Measurements from ENCODE around the gene DISC1.
"Not testable (repeated sequence)": the region's sequence is repeated elsewhere in the genome, so short reads cannot be mapped to it uniquely, and the experiment has no call there.

DISC1 gene

DNA sequence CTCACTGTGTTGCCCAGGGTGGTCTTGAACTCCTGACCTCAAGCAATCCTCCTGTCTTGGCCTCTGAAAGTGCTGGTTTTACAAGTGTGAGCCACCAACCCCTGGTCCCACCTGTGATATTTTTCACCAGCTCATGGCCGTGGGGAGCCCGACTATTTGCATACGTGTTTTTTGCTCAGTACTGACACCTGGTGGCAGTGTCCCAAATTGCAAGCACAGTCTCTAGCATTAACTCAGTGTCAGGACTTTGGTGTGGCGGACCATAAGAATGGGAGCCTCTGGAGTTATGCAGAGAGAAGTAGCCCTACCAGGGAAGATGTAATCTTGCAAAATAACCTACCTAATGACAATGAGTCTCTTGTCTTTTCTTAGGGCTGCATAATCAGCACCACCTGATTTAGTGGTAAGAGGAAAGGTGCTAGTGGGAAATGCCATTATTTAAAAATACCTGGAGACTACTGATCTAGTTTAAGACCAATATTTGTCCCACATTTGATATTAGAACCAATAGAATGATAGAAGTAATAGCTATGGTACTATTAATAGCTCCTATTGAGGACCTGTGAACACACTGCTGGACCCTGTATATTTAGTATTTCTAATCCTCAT is 305.4 kb downstream of the DISC1 start:
- DNase-seq (ENCODE audit: low read depth): no peak

DNA sequence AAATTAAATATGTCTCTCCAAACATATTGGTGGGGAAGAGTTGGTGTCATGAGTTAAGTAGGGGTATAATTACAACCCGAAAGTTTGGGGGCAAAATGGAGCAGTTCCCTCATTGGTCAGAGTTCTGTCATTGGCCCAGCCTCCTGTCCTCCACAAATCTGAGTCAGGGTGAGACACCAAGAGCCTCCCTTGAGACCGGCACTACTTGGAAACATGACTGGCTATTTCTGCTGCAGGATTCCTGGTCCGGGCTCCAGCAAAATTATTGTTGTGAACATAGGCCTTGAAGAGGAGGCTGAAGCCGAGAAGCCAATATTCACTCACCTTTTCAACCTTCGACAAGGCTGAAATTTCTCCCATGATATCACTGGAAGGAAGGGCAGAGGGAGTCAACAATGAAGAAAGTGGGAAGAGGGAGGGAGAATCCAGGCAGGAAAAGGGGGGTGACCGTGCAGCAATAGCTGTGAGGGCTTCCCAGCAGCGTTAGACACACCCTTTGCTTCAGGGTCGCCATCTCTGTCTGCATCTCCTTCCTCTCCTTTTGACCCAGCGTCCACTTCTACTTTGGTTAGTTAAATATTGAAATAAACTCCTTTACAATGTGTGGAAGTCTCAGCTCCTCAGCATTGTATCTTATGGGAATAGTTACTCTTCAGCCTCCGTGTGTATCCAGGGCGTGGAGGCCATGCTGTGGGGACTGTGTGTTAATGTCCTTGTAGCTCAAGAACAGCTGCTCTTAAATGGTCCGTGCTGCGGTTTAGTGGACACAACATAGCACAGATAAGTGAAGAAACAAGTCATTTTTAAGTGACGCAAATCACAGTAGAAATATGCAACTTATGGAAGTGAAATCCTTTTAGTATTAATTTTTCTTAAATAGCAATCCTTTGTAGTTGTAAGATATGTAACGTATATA is 307.4 kb downstream of the DISC1 start:
- peak; percentile 53 for DNase-seq (ENCODE audit: low read depth)

DNA sequence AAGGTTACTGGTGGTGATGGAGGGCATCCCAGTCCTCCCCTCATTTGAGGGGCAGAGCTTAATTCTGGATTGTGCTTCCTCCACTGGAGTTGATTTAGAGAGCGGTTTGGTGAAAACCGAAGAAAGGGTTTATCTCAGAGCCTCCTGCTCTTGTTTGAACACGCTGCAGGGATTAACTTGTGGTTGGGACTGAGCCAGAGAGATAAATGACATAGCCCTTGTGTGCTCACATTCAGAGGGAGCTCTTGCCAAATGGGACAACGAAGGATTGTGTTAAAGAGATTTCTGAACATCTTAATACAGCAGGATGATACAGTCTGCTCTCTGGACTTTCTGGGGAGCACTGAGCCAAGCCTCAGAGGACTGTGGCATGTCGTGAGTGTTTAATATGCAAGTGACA is 308.2 kb downstream of the DISC1 start:
- peak; percentile 44 for DNase-seq (ENCODE audit: low read depth)

DNA sequence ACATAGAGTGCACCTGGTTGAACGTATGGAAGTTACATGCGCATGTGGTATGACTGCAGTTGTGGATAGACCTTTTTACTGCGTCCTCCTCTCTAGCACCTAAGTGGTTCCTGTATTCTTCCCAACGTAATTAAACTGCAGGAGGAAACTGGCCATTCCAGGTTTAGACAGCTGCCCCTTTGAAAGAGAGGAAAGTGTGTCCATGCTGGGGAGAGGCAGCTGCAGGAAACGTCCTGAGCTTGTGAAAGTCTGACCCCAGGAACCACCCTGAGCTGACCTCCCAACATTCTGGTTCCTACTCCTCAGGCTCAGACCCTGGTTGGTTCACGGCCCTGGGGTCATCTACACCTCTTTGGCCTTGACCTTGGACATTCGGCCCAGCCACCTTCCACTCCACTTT is 309.3 kb downstream of the DISC1 start:
- DNase-seq (ENCODE audit: low read depth): no peak

DNA sequence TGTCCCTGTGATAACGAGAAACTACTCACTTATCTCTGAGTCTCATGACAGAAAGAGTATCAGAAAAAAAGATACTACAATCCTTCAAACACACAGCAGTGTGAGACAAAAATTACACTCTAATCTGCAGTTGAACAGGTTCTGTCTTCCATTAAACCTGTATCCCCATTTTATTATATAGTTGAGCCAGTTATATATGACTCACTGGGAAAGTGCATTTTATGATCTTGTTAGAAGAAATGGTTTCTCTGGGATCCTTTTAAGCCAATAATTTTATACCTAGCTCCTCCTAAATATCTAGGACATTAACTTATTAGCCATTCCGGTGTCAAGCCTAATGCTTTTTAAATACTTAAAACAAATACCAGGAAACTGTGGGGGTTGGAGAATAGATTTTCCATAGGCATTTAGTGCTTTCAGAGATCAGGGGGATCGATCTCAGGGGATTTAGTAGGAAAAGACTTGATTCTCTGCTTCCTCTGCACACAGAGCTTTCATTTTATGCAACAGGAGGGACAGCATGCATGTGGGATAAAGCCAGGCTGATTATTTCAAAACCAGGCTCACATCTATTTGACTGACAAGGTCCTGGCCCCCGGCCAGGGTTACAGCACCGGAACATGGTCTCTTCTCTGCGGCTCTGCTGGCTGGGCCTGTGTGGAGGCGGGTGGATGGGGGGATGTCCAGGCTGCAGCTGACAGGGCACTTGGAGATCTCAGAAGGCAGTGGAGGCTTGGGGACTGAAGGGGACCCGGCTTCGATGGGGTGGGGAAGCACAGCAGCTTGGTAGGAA is 310.6 kb downstream of the DISC1 start:
- DNase-seq (ENCODE audit: low read depth): no peak

DNA sequence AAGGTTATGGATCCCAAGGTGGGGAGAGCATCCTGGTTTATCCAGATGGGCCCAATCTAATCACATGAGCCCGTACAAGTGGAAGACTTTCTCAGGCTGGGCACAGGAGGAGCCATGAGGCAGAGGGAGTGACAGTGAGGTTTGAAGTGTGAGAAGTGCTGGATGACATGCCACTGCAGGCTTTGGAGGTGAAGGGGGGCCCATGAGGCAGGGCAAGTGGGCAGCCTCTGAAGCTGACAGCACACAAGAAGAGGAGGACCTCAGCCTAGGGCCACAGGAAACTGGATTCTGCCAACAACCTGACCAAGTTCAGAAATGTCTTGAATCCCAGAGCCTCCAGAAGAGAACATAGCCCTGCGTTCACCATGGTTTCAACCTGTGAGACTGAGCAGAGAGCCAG is 311.6 kb downstream of the DISC1 start:
- DNase-seq (ENCODE audit: low read depth): no peak

DNA sequence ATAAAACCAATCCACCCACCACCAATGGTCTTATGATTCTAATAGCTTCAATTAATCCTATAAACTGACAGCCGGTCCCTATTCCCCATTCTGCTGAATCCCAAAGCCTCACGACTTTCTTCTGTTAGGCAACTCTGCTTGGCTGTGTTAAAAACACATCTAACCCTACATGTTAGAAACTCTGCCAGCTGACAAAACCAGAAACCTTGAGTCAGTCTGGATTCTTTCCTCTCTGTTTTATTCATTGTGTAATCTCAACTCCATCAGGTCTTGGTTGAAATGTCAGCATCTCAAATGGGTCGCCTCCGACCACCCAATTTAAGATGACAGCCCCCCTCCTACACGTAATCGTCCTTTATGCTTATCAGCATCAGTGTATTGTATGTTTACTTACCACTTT is 312.1 kb downstream of the DISC1 start:
- no peak for DNase-seq (ENCODE audit: low read depth)

DNA sequence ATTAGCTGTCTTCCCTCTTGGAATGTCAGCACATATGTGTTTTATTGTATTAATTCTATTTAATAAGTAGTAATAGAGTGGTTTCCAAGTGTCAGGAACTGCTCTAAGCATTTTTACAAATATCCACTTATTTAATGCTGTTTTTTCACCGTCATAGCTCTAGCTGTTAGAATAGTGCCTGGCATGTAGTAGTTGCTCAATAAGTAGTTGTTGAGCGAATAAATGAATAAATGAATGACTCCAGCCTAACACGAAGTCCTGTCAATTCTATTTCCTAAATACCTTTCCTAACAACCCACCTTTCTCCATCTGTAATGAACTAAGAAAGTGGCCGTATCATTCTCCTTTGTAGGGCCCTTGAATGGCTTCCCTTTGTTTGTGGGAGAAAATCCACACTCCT is 312.5 kb downstream of the DISC1 start:
- no peak for DNase-seq (ENCODE audit: low read depth)

DNA sequence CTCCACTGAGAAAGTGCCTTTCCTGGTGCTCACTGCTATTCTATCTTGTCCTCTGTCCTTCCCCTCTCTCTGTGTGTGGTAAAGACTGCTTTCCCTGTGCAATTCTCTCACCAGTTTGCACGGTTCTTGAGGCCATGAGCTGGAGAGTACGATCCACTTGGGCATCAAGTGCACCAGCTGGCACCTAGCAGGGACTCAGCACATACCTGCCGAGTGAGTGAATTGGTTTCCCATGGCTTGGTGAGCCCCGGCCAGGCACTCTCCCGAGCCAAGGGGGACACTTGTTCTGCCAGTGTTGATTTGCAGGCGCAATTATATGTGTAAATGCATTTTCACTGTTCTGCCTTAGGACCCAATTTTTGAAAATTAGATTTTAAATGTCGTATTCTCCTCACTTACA is 313.5 kb downstream of the DISC1 start:
- no peak for DNase-seq (ENCODE audit: low read depth)

DNA sequence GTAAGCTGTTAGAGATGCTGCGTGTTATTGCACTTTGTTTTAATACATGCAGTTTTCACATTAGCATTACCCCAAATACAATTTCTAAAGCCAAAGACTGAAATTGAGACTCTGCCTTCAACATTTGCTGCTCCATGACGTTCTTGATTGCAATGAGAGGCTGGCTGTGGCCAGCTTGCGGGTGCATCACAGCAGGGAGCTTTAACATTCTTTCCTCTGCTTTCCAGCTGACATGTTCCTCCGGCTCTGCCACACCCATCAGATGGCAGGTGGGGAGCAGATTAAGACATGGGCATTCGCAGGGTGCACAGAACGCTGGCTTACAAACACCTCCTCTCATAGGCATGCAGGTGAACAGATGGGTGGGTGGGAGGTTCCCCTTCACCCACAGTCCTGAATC is 314.1 kb downstream of the DISC1 start:
- no peak for DNase-seq (ENCODE audit: low read depth)

DNA sequence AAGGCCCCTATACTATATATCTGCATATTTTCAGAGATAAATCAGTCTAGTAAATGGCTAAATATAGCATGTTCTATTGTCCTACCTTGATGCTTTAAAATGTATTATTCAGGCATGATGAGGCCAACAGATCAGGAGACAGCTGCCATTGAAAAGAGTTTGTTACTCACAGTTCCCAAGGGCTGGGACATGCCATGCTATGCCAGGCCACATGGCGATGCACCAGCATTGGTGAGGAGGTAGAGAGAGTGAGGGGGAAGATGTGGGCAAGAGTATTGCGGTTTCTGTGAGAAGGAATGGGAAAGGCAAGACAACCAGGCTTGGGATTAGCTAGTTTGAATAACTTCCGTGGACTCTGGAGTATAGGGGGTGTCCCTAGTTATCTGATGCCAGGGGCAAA is 316.5 kb downstream of the DISC1 start:
- DNase-seq (ENCODE audit: low read depth): no peak

DNA sequence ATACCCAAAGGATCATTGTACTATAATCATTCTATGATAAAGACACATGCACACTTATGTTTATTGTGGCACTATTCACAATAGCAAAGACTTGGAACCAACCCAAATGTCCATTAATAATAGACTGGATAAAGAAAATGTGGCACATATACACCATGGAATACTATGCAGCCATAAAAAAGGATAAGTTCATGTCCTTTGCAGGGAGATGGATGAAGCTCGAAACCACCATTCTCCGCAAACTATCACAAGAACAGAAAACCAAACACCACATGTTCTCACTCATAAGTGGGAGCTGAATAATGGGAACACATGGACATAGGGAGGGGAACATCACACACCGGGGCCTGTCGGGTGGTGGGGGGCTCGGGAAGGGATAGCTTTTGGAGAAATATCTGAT is 321.5 kb downstream of the DISC1 start:
- not testable (repeated sequence) for DNase-seq (ENCODE audit: low read depth)

DNA sequence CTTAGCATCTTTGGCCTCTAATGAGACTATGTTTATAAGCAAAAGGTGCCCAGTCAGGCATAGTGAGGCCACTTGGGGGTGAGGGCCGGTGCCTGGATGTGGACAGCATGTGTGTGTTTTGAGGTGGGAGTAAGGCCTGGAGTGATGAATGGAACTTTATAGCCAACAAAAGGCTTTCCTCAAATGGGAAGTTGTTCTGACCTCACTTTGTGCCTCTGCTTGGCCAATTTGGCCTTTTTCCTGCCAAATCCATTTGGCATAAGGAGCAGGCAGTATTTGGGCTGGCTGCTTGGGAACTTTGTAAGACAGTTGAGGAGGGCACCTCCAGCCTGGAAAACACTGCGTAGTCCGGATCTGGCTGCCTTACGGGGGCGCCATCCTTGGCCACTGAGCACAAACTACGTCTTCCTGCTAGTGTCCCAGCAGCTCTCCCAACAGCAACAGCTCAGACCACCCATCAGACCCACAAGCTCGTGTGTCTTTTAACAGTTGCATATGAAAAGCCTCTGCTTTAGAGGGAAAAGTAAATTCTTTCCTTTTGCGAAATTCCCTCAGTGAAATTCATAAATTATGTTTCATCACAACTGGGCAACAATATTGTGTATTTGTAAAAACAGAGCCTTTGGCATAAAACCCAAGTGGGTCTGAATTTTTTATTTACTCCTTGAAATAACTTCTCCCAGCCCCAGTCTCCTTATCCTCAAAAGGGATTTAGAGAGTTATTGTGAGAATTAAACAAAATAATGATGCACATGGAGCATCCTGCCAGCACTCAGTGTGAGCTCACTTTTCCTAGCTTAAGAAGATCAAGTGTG is 322.9 kb downstream of the DISC1 start:
- DNase-seq (ENCODE audit: low read depth): no peak

DNA sequence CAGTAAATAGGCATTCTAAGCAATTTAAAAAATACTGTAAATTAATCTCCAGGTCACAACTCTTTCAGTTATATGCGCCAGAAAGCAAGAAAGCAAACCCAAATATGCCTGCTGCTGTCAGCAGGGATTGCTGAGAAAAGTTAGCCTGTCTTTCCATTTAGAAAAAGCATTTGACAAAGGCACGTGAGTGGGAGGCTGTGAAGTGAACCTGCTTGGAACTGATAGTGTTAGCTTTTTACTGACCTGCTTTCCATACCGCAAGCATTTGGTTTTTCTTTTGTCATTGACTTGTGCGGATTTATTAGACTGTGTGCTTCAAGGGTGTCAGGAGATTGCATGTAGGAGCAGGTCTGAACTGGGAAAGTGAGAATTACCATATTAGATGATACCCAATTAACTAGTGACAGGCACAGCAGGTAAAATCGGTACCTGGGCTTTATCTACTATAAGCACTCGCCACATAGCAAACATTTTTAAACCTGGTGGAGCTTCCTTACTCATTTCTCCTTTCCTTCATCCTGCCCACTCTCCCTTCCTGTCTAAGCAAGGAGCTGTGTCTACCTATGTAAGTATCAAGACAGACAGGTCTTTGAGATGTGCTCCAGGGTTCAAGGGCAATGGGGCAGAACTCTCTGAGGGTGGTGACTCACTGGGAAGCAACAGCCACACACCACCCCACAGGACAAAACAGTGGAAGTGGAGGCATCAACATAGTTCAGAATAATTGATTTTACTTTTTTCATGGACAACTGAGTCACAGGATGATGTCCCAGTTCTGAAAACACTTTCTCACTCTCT is 323.9 kb downstream of the DISC1 start:
- DNase-seq (ENCODE audit: low read depth): no peak

DNA sequence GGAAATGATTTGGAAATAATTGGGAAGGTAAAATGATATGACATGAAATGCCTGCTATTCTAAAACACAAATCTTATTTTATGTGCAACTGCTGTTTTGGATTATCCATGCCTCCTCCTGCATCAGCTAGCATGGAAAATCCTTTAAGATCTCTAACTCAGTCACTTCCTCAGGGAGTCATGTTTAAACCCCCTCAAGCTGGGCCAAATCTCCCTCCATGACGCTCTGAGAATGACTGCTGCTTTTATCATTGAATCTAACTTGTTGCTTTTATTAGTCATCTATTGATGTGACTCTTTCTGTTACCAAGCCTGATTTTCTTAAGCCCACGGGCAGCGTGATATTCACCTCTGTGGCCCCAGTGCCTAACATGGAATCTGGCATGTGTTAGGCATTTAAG is 324.8 kb downstream of the DISC1 start:
- peak; percentile 75 for DNase-seq (ENCODE audit: low read depth)

DNA sequence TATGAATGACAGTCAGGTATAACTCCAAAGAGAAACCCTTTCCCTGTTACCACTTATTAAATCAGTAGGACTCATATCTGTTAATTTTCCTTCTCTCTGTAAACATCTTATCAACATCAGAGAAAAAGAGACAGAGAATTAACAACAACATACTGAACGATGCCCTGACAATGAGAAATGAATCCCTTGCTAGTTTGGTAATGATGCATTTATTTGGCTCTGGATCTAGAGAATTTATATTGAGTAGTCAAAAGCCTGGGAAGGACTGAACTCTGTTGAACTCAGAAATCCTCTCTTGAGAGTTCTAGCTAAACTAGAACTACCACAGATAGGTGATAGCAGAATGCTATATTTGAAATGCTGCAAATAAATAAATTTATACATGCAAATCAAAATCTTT is 325.6 kb downstream of the DISC1 start:
- no peak for DNase-seq (ENCODE audit: low read depth)

DNA sequence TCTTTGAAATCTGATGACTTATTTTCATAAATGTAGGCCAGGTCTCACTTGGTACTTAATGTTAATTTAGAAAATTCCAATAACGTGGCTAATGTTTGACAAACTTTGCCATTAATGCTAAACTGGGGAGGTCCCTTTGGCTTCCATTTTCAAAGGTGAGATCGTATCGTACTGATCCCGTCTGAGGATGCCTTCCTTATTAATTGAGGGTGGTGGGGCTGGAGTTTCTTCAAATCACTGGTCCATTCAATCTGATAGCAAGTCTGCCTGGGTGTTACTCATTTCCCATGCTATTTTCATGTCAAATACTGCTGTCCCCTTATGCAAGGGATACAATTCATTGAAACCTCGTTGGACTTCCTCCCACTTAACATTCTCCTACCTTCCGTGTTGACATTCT is 327.1 kb downstream of the DISC1 start:
- no peak for DNase-seq (ENCODE audit: low read depth)

DNA sequence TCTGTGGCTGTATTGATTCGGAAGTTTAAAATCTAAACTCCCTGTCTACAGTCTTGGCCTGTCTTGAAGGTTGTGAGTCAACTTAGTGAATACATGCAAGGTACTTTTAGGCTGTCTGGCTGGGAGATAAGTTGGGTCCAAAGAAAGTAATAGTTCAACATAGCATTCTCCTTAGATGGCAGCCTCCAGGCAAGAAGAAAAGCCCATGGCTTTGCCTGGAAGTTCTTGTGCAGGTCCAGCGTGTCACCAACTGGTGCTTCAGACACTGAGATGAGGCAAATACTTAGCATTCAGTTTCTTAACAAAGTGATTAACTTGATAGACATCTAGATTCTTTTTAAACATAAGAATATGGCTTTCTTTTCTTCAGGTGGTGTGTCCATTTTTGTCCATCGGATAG is 328.2 kb downstream of the DISC1 start:
- no peak for DNase-seq (ENCODE audit: low read depth)

DNA sequence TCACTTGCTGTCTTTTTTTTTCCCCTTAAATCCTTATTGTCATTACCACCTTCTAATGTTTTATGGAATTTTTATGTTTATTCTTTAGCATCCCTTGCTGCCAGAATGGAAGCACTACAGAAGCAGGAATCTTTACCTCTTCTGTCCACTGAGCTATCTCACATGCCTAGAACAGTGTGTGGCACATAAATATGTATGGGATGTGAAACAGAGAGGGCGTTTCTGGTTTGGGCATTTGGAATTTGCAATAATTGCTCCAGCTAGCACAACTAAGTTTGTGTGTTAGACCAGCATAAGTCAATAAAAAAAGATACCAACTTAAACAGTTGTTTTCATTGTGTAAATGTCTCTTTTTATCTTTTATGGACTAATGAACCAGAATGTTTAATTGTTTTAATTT is 330.8 kb downstream of the DISC1 start:
- DNase-seq (ENCODE audit: low read depth): peak; percentile 28

DNA sequence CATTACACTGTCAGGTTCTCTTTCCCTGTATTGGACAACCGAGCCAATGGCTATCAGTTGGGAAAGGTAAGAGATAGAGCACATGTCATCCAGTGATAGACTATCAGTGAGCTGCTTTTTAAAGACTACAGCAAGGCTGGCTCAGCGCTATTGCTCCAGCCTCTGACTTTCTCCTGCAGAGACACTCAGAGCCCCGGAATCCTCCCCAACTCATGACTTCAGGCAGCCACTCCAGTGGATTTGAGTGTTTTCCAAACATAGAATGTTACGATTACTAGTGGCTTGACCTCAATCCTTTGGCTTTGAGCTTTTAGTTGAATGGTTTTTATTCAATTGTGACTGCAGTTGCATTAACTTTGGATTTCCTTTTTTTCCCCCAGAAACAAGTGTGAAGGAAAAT is 331.9 kb downstream of the DISC1 start:
- peak; percentile 71 for DNase-seq (ENCODE audit: low read depth)

DNA sequence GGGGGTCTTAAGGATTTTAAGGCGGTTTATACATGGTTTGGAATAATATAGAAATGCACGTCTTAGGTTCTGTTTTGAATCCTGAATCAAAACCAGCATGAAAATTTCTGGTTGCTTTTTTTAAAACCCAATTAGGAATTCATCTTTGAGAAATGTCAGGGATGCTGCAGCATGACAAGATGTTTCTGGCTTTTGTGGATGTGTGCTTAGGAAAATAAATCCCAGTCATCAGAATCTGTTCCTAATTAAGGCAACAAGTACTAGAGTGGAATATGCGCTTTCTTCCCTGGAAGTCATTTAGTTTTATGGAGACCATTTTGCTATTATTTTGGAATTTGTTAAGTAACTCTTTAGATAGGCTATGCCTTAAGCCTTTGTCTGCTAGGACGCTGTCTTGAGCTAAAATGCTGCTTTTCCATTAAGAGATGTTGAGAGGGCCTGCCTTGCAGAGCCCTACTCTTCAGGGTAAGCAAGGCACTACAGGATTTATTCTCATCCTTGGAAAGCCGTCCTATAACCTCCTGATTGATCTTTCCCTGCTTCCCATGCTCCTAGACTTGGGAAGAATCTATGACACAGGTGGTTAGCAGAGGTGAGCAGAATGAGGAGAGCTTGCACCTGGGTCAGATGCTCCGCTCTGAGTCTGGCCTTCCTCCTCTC is 332.8 kb downstream of the DISC1 start:
- peak; percentile 83 for DNase-seq (ENCODE audit: low read depth)
